ENCODE measurements around the gene SPHK1.

DNA sequence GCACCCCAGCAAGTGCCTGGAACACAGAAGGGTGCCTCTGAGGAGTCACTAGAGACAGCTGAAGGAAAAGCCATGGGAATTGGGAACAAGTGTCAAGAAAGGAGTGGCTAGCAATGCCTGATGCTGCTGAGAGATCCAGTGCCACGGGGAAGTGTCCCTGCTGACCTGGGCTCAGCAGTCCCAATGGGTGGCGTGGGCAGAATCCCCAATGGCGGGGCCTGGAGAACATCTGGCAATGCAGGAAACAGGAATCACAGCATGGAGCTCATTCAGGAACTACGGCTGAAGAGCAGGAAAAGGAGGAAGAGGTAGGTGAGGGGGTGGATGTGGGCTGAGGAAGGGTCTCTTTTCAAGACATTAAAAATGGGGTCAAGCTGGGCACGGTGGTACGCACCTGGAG is 38.5 kb downstream of the SPHK1 start:
- TF ChIP-seq GATA3 (IDR thresholded peaks at IDR 0.05; ENCODE audit: low read depth, low read length), result no peak
- TF ChIP-seq GATA2 (IDR thresholded peaks at IDR 0.05; ENCODE audit: low read depth, low read length), result no peak
